PC-3 (cell line): Measurements from ENCODE around the gene COL4A1. TPM values are rescaled to one million over a fixed set of nuclear protein-coding genes. Genes with fewer than 3 reads are reported as not detected.

Experiments
- ATAC-seq: fragments of 200-7000 bp; cut with Tn5 transposase; 2 replicates; pipeline ENCODE4 v1.9.1; 2020; ENCODE audit warnings: mild to moderate bottlenecking, moderate library complexity
- BruUV-seq: library from RNA; stranded (reverse); fragments of 400-500 nt; replicated peaks from 2 replicates; lab custom pipeline; 2021; lab: Mats Ljungman, UMichigan
- CTCF ChIA-PET: fragments of 300-600 bp; sonication (Branson Sonifier 250); formaldehyde crosslinking; loops from one replicate; lab custom pipeline; 2022; ENCODE audit warnings: antibody characterized with exemption; lab: Charles Lee
- POLR2A ChIA-PET: fragments of 300-600 bp; sonication (Branson Sonifier 250); formaldehyde crosslinking; loops from one replicate; lab custom pipeline; 2022; ENCODE audit warnings: antibody characterized with exemption; ENCODE audit not compliant: unreplicated experiment; lab: Charles Lee
- DNase-seq: peaks from one replicate; pipeline ENCODE4 v3.0.0-alpha.2; 2015
- H2AFZ ChIP-seq: fragments of 300-600 bp; sonication (generic); 2 replicates; pipeline ENCODE4 v1.6.0; 2016; ENCODE audit warnings: antibody characterized with exemption, low read length
- H3F3A ChIP-seq: fragments of 300-600 bp; sonication (generic); one replicate; pipeline ENCODE4 v1.6.0; 2017; ENCODE audit warnings: antibody characterized with exemption, low read length, control low read depth, mild to moderate bottlenecking; ENCODE audit not compliant: unreplicated experiment
- H3K27ac ChIP-seq: fragments of 300-600 bp; sonication (generic); 2 replicates; pipeline ENCODE4 v1.5.1; 2016; ENCODE audit warnings: mild to moderate bottlenecking, low read length
- H3K27me3 ChIP-seq: fragments of 300-600 bp; sonication (generic); 2 replicates; pipeline ENCODE4 v1.6.1; 2016; ENCODE audit warnings: low read length, mixed read lengths
- H3K36me3 ChIP-seq: fragments of 300-600 bp; sonication (generic); 2 replicates; pipeline ENCODE4 v1.6.1; 2016; ENCODE audit warnings: low read depth, mixed run types, low read length, mixed read lengths
- H3K4me1 ChIP-seq: fragments of 300-600 bp; sonication (generic); 2 replicates; pipeline ENCODE4 v1.5.1; 2016; ENCODE audit warnings: low read length; ENCODE audit not compliant: insufficient read depth
- H3K4me2 ChIP-seq: fragments of 300-600 bp; sonication (generic); 2 replicates; pipeline ENCODE4 v1.6.0; 2016; ENCODE audit warnings: low read length
- H3K4me3 ChIP-seq: fragments of 300-600 bp; sonication (generic); 2 replicates; pipeline ENCODE4 v1.5.1; 2016; ENCODE audit warnings: mild to moderate bottlenecking, low read length, mixed read lengths
- H3K79me2 ChIP-seq: fragments of 300-600 bp; sonication (generic); 2 replicates; pipeline ENCODE4 v1.6.1; 2017; ENCODE audit warnings: low read length, mixed read lengths
- H3K9ac ChIP-seq: fragments of 300-600 bp; sonication (generic); 2 replicates; pipeline ENCODE4 v1.6.0; 2016; ENCODE audit warnings: mild to moderate bottlenecking, low read length
- H3K9me2 ChIP-seq: fragments of 300-600 bp; sonication (generic); replicated peaks from 2 replicates; pipeline ENCODE4 v1.6.1; 2016; ENCODE audit warnings: mixed run types, low read length, mixed read lengths
- H3K9me3 ChIP-seq: fragments of 300-600 bp; sonication (generic); 2 replicates; pipeline ENCODE4 v1.6.1; 2016; ENCODE audit warnings: low read length, mixed read lengths
- H4K20me1 ChIP-seq: fragments of 300-600 bp; sonication (generic); 2 replicates; pipeline ENCODE4 v1.6.1; 2016; ENCODE audit warnings: low read length, mixed read lengths
- CTCF ChIP-seq: fragments of 300-600 bp; sonication (generic); conservative IDR thresholded peaks from 2 replicates; pipeline ENCODE4 v1.5.1; 2017; ENCODE audit warnings: antibody characterized with exemption, low read depth, mild to moderate bottlenecking, low read length
- EZH2 ChIP-seq: fragments of 300-600 bp; sonication (generic); IDR thresholded peaks from one replicate; pipeline ENCODE4 v1.6.1; 2017; ENCODE audit warnings: antibody characterized with exemption, mild to moderate bottlenecking, low read length; ENCODE audit not compliant: unreplicated experiment
- EZH2phosphoT487 ChIP-seq: fragments of 300-600 bp; sonication (generic); IDR thresholded peaks from 2 replicates; pipeline ENCODE4 v1.6.1; 2018; ENCODE audit warnings: mild to moderate bottlenecking, antibody characterized with exemption, low read length, borderline replicate concordance
- intact Hi-C: fragments of 100-400 bp; cut with micrococcal nuclease; formaldehyde crosslinking; loops from 2 replicates; pipeline ENCODE4 v1.9.0; 2023
- total RNA-seq: library from RNA; depleted of rRNA; stranded (reverse); fragments of >200 nt; gene quantifications from 2 replicates; pipeline ENCODE4 v1.2.3, GENCODE V29; 2014

Gene COL4A1
- total RNA-seq, 1 experiment from 2014 or later = 48.7 TPM

GRCh38 chr13:110300090-110300815 is 6.7 kb downstream of the COL4A1 start:
- BruUV-seq = no TSS peak
- peaks cover 12% of the 10 kb centered on the region for H3K79me2 ChIP-seq
- no peak overlapping the region for H3K9ac ChIP-seq
- H3K27me3 ChIP-seq = no peaks in the 10 kb centered on the region
- ATAC-seq (no peak), DNase-seq (no peak)
- H4K20me1 ChIP-seq = no peaks in the 10 kb centered on the region
- H3F3A ChIP-seq = no peaks in the 10 kb centered on the region
- H3K36me3 ChIP-seq = no peaks in the 10 kb centered on the region
- no peak for TF ChIP-seq EZH2phosphoT487
- no peak for TF ChIP-seq CTCF
- no peak for TF ChIP-seq EZH2
- no peaks in the 10 kb centered on the region for H3K9me3 ChIP-seq
- CTCF ChIA-PET = no interaction called here
- H2AFZ ChIP-seq = no peak overlapping the region
- H3K4me2 ChIP-seq = no peak overlapping the region
- intact Hi-C loops = no loop called here
- no peak overlapping the region for H3K4me3 ChIP-seq
- H3K4me1 ChIP-seq = peaks cover 13% of the 10 kb centered on the region
- POLR2A ChIA-PET = interaction anchor here (0.6 kb wide), 1 partner anchor 345 kb away, joined by 4 read pairs; no protein-coding TSS in a partner anchor
- no peak overlapping the region for H3K27ac ChIP-seq
- H3K9me2 ChIP-seq = no peaks in the 10 kb centered on the region

- Histone ChIP-seq H3K79me2 (peaks cover 5% of the 10 kb centered on the region; the same call in 1 of the 2 replicates), H2AFZ (no peak overlapping the region), H3K27ac (no peak overlapping the region), H3K27me3 (no peaks in the 10 kb centered on the region), H3K9me2 (no peaks in the 10 kb centered on the region), H3K4me2 (no peak overlapping the region), H3K9ac (no peak overlapping the region), H3K9me3 (no peaks in the 10 kb centered on the region), H3F3A (no peaks in the 10 kb centered on the region), H3K4me1 (peaks cover 5% of the 10 kb centered on the region), H3K36me3 (no peaks in the 10 kb centered on the region), H3K4me3 (no peak overlapping the region), H4K20me1 (no peaks in the 10 kb centered on the region)
- no peak for ATAC-seq
- DNase-seq = no peak
- BruUV-seq = no TSS peak
- intact Hi-C loops = no loop called here
- CTCF ChIA-PET = no interaction called here
- POLR2A ChIA-PET = no interaction called here
- TF ChIP-seq EZH2 (no peak), CTCF (no peak), EZH2phosphoT487 (no peak)
Measured at GRCh38 chr13:110299283-110299840, 7.6 kb downstream of the COL4A1 start.
